H1 (cell line): Measurements from ENCODE around the gene SMYD1. TPM values are rescaled to one million over a fixed set of nuclear protein-coding genes. Genes with fewer than 3 reads are reported as not detected.

ENCODE experiments used
- CTCF ChIA-PET: fragments of 300-600 bp; sonication (Branson Sonifier 250); formaldehyde crosslinking; loops from one replicate; lab custom pipeline; 2021; ENCODE audit not compliant: partially characterized antibody; lab: Charles Lee
- POLR2A ChIA-PET: fragments of 300-600 bp; sonication (Branson Sonifier 250); formaldehyde crosslinking; loops from one replicate; lab custom pipeline; 2021; ENCODE audit warnings: inconsistent platforms; ENCODE audit not compliant: partially characterized antibody; lab: Charles Lee
- DNase-seq, 2 experiments: peaks; one replicate each; pipeline versions ENCODE4 v3.0.0 to v3.0.0-alpha.2; 2010 to 2022; ENCODE audit warnings: low spot score in 2 of 2, low read depth in 1 of 2, mixed read lengths in 1 of 2
- FAIRE-seq: peaks from 2 replicates; lab custom pipeline; 2011; peaks lifted over from hg19 to GRCh38; lab: Jason Lieb, UNC
- H2AFZ ChIP-seq: 2 replicates; pipeline ENCODE4 v1.8.1; 2012; ENCODE audit warnings: low read length, inconsistent platforms
- H2AK5ac ChIP-seq: 2 replicates; pipeline ENCODE4 v1.6.1; 2013; ENCODE audit warnings: low read depth, low read length
- H2BK120ac ChIP-seq: replicated peaks from 2 replicates; pipeline ENCODE3; 2013; ENCODE audit warnings: low read depth, low read length, inconsistent platforms
- H2BK12ac ChIP-seq: 2 replicates; pipeline ENCODE4 v1.6.1; 2013; ENCODE audit warnings: low read depth, low read length
- H2BK15ac ChIP-seq: 2 replicates; pipeline ENCODE4 v1.6.1; 2013; ENCODE audit warnings: low read length
- H2BK20ac ChIP-seq: 2 replicates; pipeline ENCODE4 v1.6.1; 2013; ENCODE audit warnings: low read length
- H2BK5ac ChIP-seq: 2 replicates; pipeline ENCODE4 v1.6.1; 2013; ENCODE audit warnings: low read depth, low read length
- H3K14ac ChIP-seq: 2 replicates; pipeline ENCODE4 v1.6.1; 2013; ENCODE audit warnings: inconsistent platforms; ENCODE audit not compliant: insufficient read length
- H3K18ac ChIP-seq: 2 replicates; pipeline ENCODE4 v1.6.1; 2013; ENCODE audit warnings: low read length; ENCODE audit errors: extremely low read depth
- H3K23ac ChIP-seq: 2 replicates; pipeline ENCODE4 v1.6.1; 2013; ENCODE audit warnings: inconsistent platforms; ENCODE audit not compliant: insufficient read length
- H3K23me2 ChIP-seq: 2 replicates; pipeline ENCODE4 v1.6.1; 2013; ENCODE audit warnings: low read depth, low read length
- H3K27ac ChIP-seq: 2 replicates; pipeline ENCODE4 v1.6.1; 2011; ENCODE audit warnings: low read depth, low read length, inconsistent platforms
- H3K27me3 ChIP-seq, 4 experiments: replicated peaks in 1 of 4; 1 replicate in 1 of 4; 2 replicates in 3 of 4; pipeline versions ENCODE4 v1.6.1 to v1.8.1; 2011 to 2013; ENCODE audit warnings: low read length in 3 of 4, mild to moderate bottlenecking in 3 of 4, inconsistent platforms in 2 of 4, mixed read lengths in 2 of 4, moderate library complexity in 1 of 4; ENCODE audit not compliant: control insufficient read depth in 3 of 4, insufficient read depth in 3 of 4; ENCODE audit errors: extremely low read depth in 1 of 4
- H3K36me3 ChIP-seq, 4 experiments: 2 replicates each; pipeline versions ENCODE4 v1.6.1 to v1.8.1; 2011 to 2013; ENCODE audit warnings: mild to moderate bottlenecking in 4 of 4, low read length in 3 of 4, moderate library complexity in 2 of 4, control low read depth in 1 of 4, inconsistent platforms in 1 of 4; ENCODE audit not compliant: insufficient read depth in 4 of 4, control insufficient read depth in 2 of 4
- H3K4ac ChIP-seq: replicated peaks from 2 replicates; pipeline ENCODE3; 2013; ENCODE audit warnings: low read length, low read depth, mixed read lengths, inconsistent platforms; ENCODE audit not compliant: insufficient read length
- H3K4me1 ChIP-seq, 4 experiments: replicated peaks in 1 of 4; 1 replicate in 1 of 4; 2 replicates in 3 of 4; pipeline versions ENCODE4 v1.6.1 to v1.8.1; 2011 to 2013; ENCODE audit warnings: low read length in 3 of 4, inconsistent platforms in 2 of 4, mixed read lengths in 1 of 4; ENCODE audit not compliant: insufficient read depth in 4 of 4, control insufficient read depth in 3 of 4
- H3K4me2 ChIP-seq, 2 experiments: 2 replicates each; pipeline versions ENCODE4 v1.6.1 to v1.8.1; 2011 to 2013; ENCODE audit warnings: low read depth in 2 of 2, low read length in 2 of 2, control low read depth in 1 of 2, inconsistent platforms in 1 of 2, mild to moderate bottlenecking in 1 of 2; ENCODE audit not compliant: insufficient read depth in 1 of 2
- H3K4me3 ChIP-seq, 4 experiments: fragments of 200-600, 300-600 bp in 1 of 4; sonication (generic), shearing (Covaris generic), sonication (Bioruptor Twin) in 1 of 4; 2 replicates each; pipeline versions ENCODE4 v1.5.1 to v1.8.1; 2011 to 2016; ENCODE audit warnings: low read length in 4 of 4, low read depth in 3 of 4, control low read depth in 2 of 4, inconsistent platforms in 2 of 4, mild to moderate bottlenecking in 2 of 4, mixed read lengths in 1 of 4, moderate library complexity in 1 of 4; ENCODE audit not compliant: insufficient read depth in 2 of 4; ENCODE audit errors: extremely low read depth in 1 of 4
- H3K56ac ChIP-seq: replicated peaks from 2 replicates; pipeline ENCODE3; 2013; ENCODE audit warnings: low read depth, mild to moderate bottlenecking, mixed read lengths, low read length, inconsistent platforms; ENCODE audit not compliant: insufficient read length
- H3K79me1 ChIP-seq: 2 replicates; pipeline ENCODE4 v1.6.1; 2013; ENCODE audit warnings: low read depth, low read length, control low read depth
- H3K79me2 ChIP-seq, 2 experiments: 2 replicates each; pipeline versions ENCODE4 v1.6.1 to v1.8.1; 2012 to 2013; ENCODE audit warnings: low read length in 2 of 2, mild to moderate bottlenecking in 2 of 2, inconsistent platforms in 1 of 2; ENCODE audit not compliant: insufficient read depth in 2 of 2, control insufficient read depth in 1 of 2
- H3K9ac ChIP-seq, 4 experiments: replicated peaks in 1 of 4; 1 replicate in 1 of 4; 2 replicates in 3 of 4; pipeline versions ENCODE4 v1.6.1 to v1.8.1; 2011 to 2013; ENCODE audit warnings: low read depth in 3 of 4, low read length in 3 of 4, control low read depth in 2 of 4, mild to moderate bottlenecking in 2 of 4, moderate library complexity in 2 of 4, inconsistent platforms in 1 of 4; ENCODE audit errors: extremely low read depth in 1 of 4
- H3K9me3 ChIP-seq, 2 experiments: 2 replicates each; pipeline versions ENCODE4 v1.6.1 to v1.8.1; 2012 to 2013; ENCODE audit warnings: mild to moderate bottlenecking in 2 of 2, moderate library complexity in 2 of 2, control low read depth in 1 of 2, inconsistent platforms in 1 of 2, low read depth in 1 of 2, low read length in 1 of 2, mixed read lengths in 1 of 2; ENCODE audit not compliant: insufficient read depth in 2 of 2
- H4K20me1 ChIP-seq, 2 experiments: replicated peaks in 1 of 2; 2 replicates each; pipeline versions ENCODE3 to v1.8.1; 2011 to 2013; ENCODE audit warnings: inconsistent platforms in 2 of 2, low read length in 2 of 2, mild to moderate bottlenecking in 1 of 2; ENCODE audit not compliant: insufficient read depth in 2 of 2, control insufficient read depth in 1 of 2
- H4K5ac ChIP-seq: 2 replicates; pipeline ENCODE4 v1.6.1; 2013; ENCODE audit warnings: low read length, low read depth, mixed read lengths, inconsistent platforms; ENCODE audit not compliant: insufficient read length
- H4K8ac ChIP-seq: 2 replicates; pipeline ENCODE4 v1.8.0; 2013; ENCODE audit warnings: mild to moderate bottlenecking, moderate library complexity, low read length, inconsistent platforms; ENCODE audit not compliant: insufficient read depth; ENCODE audit errors: extremely low read depth
- H4K91ac ChIP-seq: replicated peaks from 2 replicates; pipeline ENCODE3; 2013; ENCODE audit warnings: low read length, mixed read lengths, inconsistent platforms; ENCODE audit not compliant: insufficient read length
- ATF3 ChIP-seq: IDR thresholded peaks from 2 replicates; pipeline ENCODE4 v1.6.1; 2011; ENCODE audit warnings: low read depth, mild to moderate bottlenecking, low read length; ENCODE audit not compliant: insufficient read depth
- BACH1 ChIP-seq: IDR thresholded peaks from 2 replicates; pipeline ENCODE4 v1.6.1; 2012; ENCODE audit warnings: low read length, improper control_type of control experiment
- CHD1 ChIP-seq: IDR thresholded peaks from 2 replicates; pipeline ENCODE4 v1.6.1; 2012; ENCODE audit warnings: low read depth, low read length, improper control_type of control experiment
- KDM5A ChIP-seq: fragments of 200-600 bp; IDR thresholded peaks from 2 replicates; pipeline ENCODE4 v1.7.1; 2012; ENCODE audit warnings: mild to moderate bottlenecking, low read length, inconsistent platforms, mixed read lengths
- POLR2A ChIP-seq, 2 experiments: IDR thresholded peaks; 1 replicate in 1 of 2; 2 replicates in 1 of 2; pipeline ENCODE4 v1.6.1; 2011; ENCODE audit warnings: low read depth in 2 of 2, low read length in 2 of 2, mild to moderate bottlenecking in 2 of 2; ENCODE audit errors: control extremely low read depth in 1 of 2
- RAD21 ChIP-seq, 2 experiments: IDR thresholded peaks in 1 of 2; conservative IDR thresholded peaks in 1 of 2; 2 replicates each; pipeline ENCODE4 v1.6.1; 2011; ENCODE audit warnings: low read depth in 2 of 2, low read length in 2 of 2, improper control_type of control experiment in 1 of 2, inconsistent platforms in 1 of 2, mild to moderate bottlenecking in 1 of 2, moderate library complexity in 1 of 2
- SIRT6 ChIP-seq: IDR thresholded peaks from one replicate; pipeline ENCODE4 v1.7.1; 2012; ENCODE audit warnings: low read length, inconsistent platforms
- SP1 ChIP-seq: IDR thresholded peaks from 2 replicates; pipeline ENCODE4 v1.6.1; 2011; ENCODE audit warnings: low read depth, low read length
- SRF ChIP-seq: IDR thresholded peaks from 2 replicates; pipeline ENCODE4 v1.6.1; 2011; ENCODE audit warnings: mild to moderate bottlenecking, low read depth, low read length, moderate library complexity
- TBP ChIP-seq: IDR thresholded peaks from 2 replicates; pipeline ENCODE4 v1.6.1; 2011; ENCODE audit warnings: low read depth, low read length, improper control_type of control experiment
- USF2 ChIP-seq: IDR thresholded peaks from 2 replicates; pipeline ENCODE4 v1.6.1; 2011; ENCODE audit warnings: low read length, improper control_type of control experiment
- YY1 ChIP-seq: IDR thresholded peaks from 2 replicates; pipeline ENCODE4 v1.6.1; 2011; ENCODE audit warnings: low read depth, mild to moderate bottlenecking, low read length
- WGBS, 2 experiments: shearing (Covaris generic) in 1 of 2; methylation state at CpG; one replicate each; pipeline versions ENCODE4 v1.1.6 to v1.1.7; 2013 to 2015; ENCODE audit warnings: low lambda C conversion rate in 2 of 2, mixed read lengths in 2 of 2, inconsistent platforms in 1 of 2, low coverage in 1 of 2, missing lambda C conversion rate in 1 of 2; ENCODE audit not compliant: insufficient replicate concordance in 2 of 2, insufficient coverage in 1 of 2, insufficient read length in 1 of 2; ENCODE audit errors: extremely low coverage in 1 of 2, missing lambda C conversion rate in 1 of 2; 5-methylcytosine and 5-hydroxymethylcytosine counted together
- polyA plus RNA-seq, 7 experiments: library from polyadenylated mRNA; depleted of rRNA in 3 of 7; stranded (reverse) in 5 of 7; unstranded in 2 of 7; fragments of >200 nt in 5 of 7; fragments of 200-250 nt in 2 of 7; gene quantifications; 1 replicate in 5 of 7; 2 replicates in 1 of 7; 4 replicates in 1 of 7; pipeline versions ENCODE4 v1.2.1 to v1.2.3, GENCODE V29; 2011 to 2013; ENCODE audit warnings: missing spikeins in 2 of 7, mixed read lengths in 2 of 7
- total RNA-seq: library from RNA; stranded (reverse); fragmentation: NEBNext Ultra II Directional; extraction: Animal tissue kit (Norgen Biotek cat#: 25700); gene quantifications from 2 replicates; pipeline ENCODE4 v1.2.1, GENCODE V29; 2021

Gene SMYD1
- total and polyA plus RNA-seq, 2 of the 8 experiments (the other 6 are each of a cell fraction or from before 2014, with no cell fraction given) = 0.06 TPM; not detected in 1

DNA sequence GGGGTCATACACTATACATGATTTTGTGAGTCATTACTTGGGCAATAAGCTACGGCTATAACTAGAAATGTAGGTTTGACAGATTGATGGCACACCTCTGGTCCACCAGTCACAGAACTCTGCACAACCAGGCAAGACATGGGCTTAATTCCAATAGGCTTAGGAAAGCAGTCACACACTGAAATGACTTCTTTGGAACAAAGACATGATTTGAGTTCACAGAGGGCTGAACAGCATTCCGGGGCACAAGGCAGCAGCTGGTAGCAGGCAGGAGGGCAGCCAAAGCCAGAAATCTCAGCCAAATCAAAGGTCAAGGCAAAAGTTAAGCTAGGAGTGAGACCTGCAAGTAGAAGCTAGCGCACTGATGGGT, 32.8 kb downstream of the SMYD1 start:
- Histone ChIP-seq H3K14ac (no peak overlapping the region), H3K4ac (no peak overlapping the region), H3K9me3 (no peaks in the 10 kb centered on the region), H3K23ac (no peak overlapping the region), H3K27ac (no peak overlapping the region), H3K36me3 (no peaks in the 10 kb centered on the region), H2BK5ac (no peak overlapping the region), H2AK5ac (no peak overlapping the region), H3K23me2 (no peaks in the 10 kb centered on the region), H3K79me1 (no peaks in the 10 kb centered on the region), H3K4me3 (no peak overlapping the region), H3K4me1 (peaks cover 0 to 9% (median under 1%) of the 10 kb centered on the region in 4 experiments; a peak in 3 of 7 replicates), H2BK20ac (no peak overlapping the region), H3K27me3 (no peaks in the 10 kb centered on the region), H3K56ac (no peak overlapping the region), H2BK120ac (no peak overlapping the region), H2BK15ac (no peak overlapping the region), H4K20me1 (no peaks in the 10 kb centered on the region), H4K5ac (no peak overlapping the region), H3K9ac (no peak overlapping the region), H3K18ac (no peak overlapping the region), H4K91ac (no peak overlapping the region), H4K8ac (no peak overlapping the region), H3K79me2 (no peaks in the 10 kb centered on the region), H2AFZ (0 out of 2 replicates have a peak overlapping the region, but pooled peaks have one; percentile 38), H2BK12ac (no peak overlapping the region), H3K4me2 (no peak overlapping the region)
- no peak for TF ChIP-seq TBP
- TF ChIP-seq SIRT6 = no peak
- TF ChIP-seq CHD1 = no peak
- TF ChIP-seq BACH1 = no peak
- TF ChIP-seq USF2 = no peak
- no peak for TF ChIP-seq SRF
- no peak for TF ChIP-seq RAD21 (IDR thresholded peaks at IDR 0.05 in 1 of 2, conservative IDR thresholded peaks at IDR 0.05 in 1 of 2; ENCODE audit: low read depth in 2 of 2, low read length in 2 of 2)
- TF ChIP-seq YY1 = no peak
- TF ChIP-seq KDM5A = no peak
- TF ChIP-seq ATF3 = no peak
- TF ChIP-seq SP1 = no peak
- no peak for TF ChIP-seq POLR2A (IDR thresholded peaks at IDR 0.05; ENCODE audit: control extremely low read depth in 1 of 2, low read depth in 2 of 2, low read length in 2 of 2)
- WGBS, 2 experiments = 90% methylated on average over 3 of the region's 3 CpGs; no CpG with 5 or more reads in 1 of the 2 experiments
- FAIRE-seq = no peak
- no peak for DNase-seq
- CTCF ChIA-PET = interaction anchor here (0.8 to 2.8 kb wide), 4 partner anchors 9 to 76 kb away, joined by 3 to 18 read pairs (median 3); no protein-coding TSS in a partner anchor
- POLR2A ChIA-PET = interaction anchor here (1.2 to 1.5 kb wide), 2 partner anchors 12 to 15 kb away, joined by 3 read pairs; no protein-coding TSS in a partner anchor
